K562 (cell line): ENCODE results near the gene CENPX. TPM values are rescaled to one million over a fixed set of nuclear protein-coding genes. Genes with fewer than 3 reads are reported as not detected.

ENCODE experiments used
- ATAC-seq: fragments of 200-7000 bp; cut with Tn5 transposase; 3 replicates; pipeline ENCODE4 v1.9.1; 2020; ENCODE audit warnings: moderate library complexity
- BruUV-seq: library from RNA; stranded (reverse); fragments of 400-500 nt; replicated peaks from 2 replicates; lab custom pipeline; 2021; lab: Mats Ljungman, UMichigan
- CTCF ChIA-PET: fragments of 300-600 bp; formaldehyde crosslinking; extraction: SDS; loops from one replicate; lab custom pipeline; 2021; ENCODE audit warnings: low intra/inter-chr PET ratio; lab: Yijun Ruan, JAX
- POLR2A ChIA-PET: fragments of 300-600, 350-650 bp; sonication (Branson Sonifier 250); formaldehyde crosslinking; extraction: SDS; loops from one replicate; lab custom pipeline; 2021; ENCODE audit warnings: antibody characterized with exemption, inconsistent platforms; lab: Yijun Ruan, JAX
- DNase-seq, 4 experiments: peaks; one replicate each; pipeline versions ENCODE4 v3.0.0 to v3.0.0-alpha.2; 2011 to 2018; ENCODE audit warnings: low spot score in 3 of 4, mixed read lengths in 3 of 4; ENCODE audit errors: extremely low read depth in 1 of 4
- FAIRE-seq: peaks from 2 replicates; lab custom pipeline; 2011; peaks lifted over from hg19 to GRCh38; lab: Jason Lieb, UNC
- H2AFZ ChIP-seq: 2 replicates; pipeline ENCODE4 v1.6.0; 2011; ENCODE audit warnings: low read depth, low read length, control low read depth, inconsistent platforms
- H3K27ac ChIP-seq: fragments of 200-600 bp; 3 replicates; pipeline ENCODE4 v1.8.0; 2011; ENCODE audit warnings: low read depth, mild to moderate bottlenecking, control low read depth, inconsistent platforms, low read length, moderate library complexity, mixed read lengths; ENCODE audit errors: extremely low read depth
- H3K27me3 ChIP-seq, 2 experiments: fragments of 300-600 bp in 1 of 2; 2 replicates in 1 of 2; 3 replicates in 1 of 2; pipeline versions ENCODE4 v1.6.0 to v1.8.0; 2011; ENCODE audit warnings: inconsistent platforms in 2 of 2, low read length in 2 of 2, mild to moderate bottlenecking in 1 of 2, mixed read lengths in 1 of 2, moderate library complexity in 1 of 2; ENCODE audit not compliant: control insufficient read depth in 2 of 2, insufficient read depth in 2 of 2
- H3K36me3 ChIP-seq: fragments of 300-600 bp; 3 replicates; pipeline ENCODE4 v1.8.0; 2011; ENCODE audit warnings: mild to moderate bottlenecking, low read length, inconsistent platforms; ENCODE audit not compliant: control insufficient read depth, insufficient read depth
- H3K4me1 ChIP-seq, 2 experiments: fragments of 200-600 bp in 1 of 2; replicated peaks in 1 of 2; 2 replicates in 1 of 2; 3 replicates in 1 of 2; pipeline versions ENCODE4 v1.5.1 to v1.8.0; 2011; ENCODE audit warnings: inconsistent platforms in 2 of 2, low read length in 2 of 2, mild to moderate bottlenecking in 1 of 2, mixed read lengths in 1 of 2, moderate library complexity in 1 of 2; ENCODE audit not compliant: control insufficient read depth in 2 of 2, insufficient read depth in 2 of 2
- H3K4me2 ChIP-seq: 2 replicates; pipeline ENCODE4 v1.6.1; 2011; ENCODE audit warnings: low read length, control low read depth, inconsistent platforms, mixed read lengths; ENCODE audit not compliant: insufficient read depth
- H3K4me3 ChIP-seq: fragments of 200-600 bp; sonication (generic), shearing (Covaris generic); 2 replicates; pipeline ENCODE4 v1.5.1; 2016; ENCODE audit warnings: control low read depth, inconsistent platforms
- H3K79me2 ChIP-seq: fragments of 200-600 bp; 3 replicates; pipeline ENCODE4 v1.8.0; 2011; ENCODE audit warnings: low read length, inconsistent platforms; ENCODE audit not compliant: control insufficient read depth, insufficient read depth
- H3K9ac ChIP-seq, 2 experiments: 2 replicates each; pipeline versions ENCODE4 v1.6.0 to v1.6.1; 2011; ENCODE audit warnings: low read depth in 2 of 2, low read length in 2 of 2, control low read depth in 1 of 2, inconsistent platforms in 1 of 2, mild to moderate bottlenecking in 1 of 2, mixed read lengths in 1 of 2; ENCODE audit not compliant: insufficient read depth in 1 of 2
- H3K9me1 ChIP-seq: one replicate; pipeline ENCODE4 v1.6.0; 2011; ENCODE audit warnings: inconsistent platforms, mild to moderate bottlenecking, low read length, moderate library complexity; ENCODE audit not compliant: control insufficient read depth, insufficient read depth
- H3K9me3 ChIP-seq: replicated peaks from 2 replicates; pipeline ENCODE4 v1.5.1; 2011; ENCODE audit warnings: low read depth, low read length, inconsistent platforms; ENCODE audit not compliant: control insufficient read depth, insufficient read depth
- H4K20me1 ChIP-seq: replicated peaks from 2 replicates; pipeline ENCODE4 v1.6.1; 2011; ENCODE audit warnings: low read length, inconsistent platforms, mixed read lengths; ENCODE audit not compliant: control insufficient read depth, insufficient read depth
- CEBPG ChIP-seq, 3 experiments: fragments of 200-800 bp in 1 of 3; sonication (Bioruptor generic) in 1 of 3; sonication (generic) in 1 of 3; formaldehyde crosslinking in 1 of 3; IDR thresholded peaks in 2 of 3; conservative IDR thresholded peaks in 1 of 3; 2 replicates each; pipeline versions ENCODE4 v1.6.1 to v1.8.0; 2016 to 2022; ENCODE audit warnings: missing compliant biosample characterization in 2 of 3, missing genetic modification characterization in 2 of 3, mild to moderate bottlenecking in 1 of 3, missing genetic modification reagents in 1 of 3
- DMBX1 ChIP-seq: fragments of 250-450 bp; sonication (Bioruptor Pico); IDR thresholded peaks from 2 replicates; pipeline ENCODE4 v1.8.0; 2022; ENCODE audit warnings: inconsistent platforms, mild to moderate bottlenecking, moderate library complexity, borderline replicate concordance
- EZH2 ChIP-seq: IDR thresholded peaks from 2 replicates; pipeline ENCODE4 v1.6.1; 2012; ENCODE audit warnings: low read depth, mild to moderate bottlenecking, inconsistent platforms, low read length, borderline replicate concordance
- KLF1 ChIP-seq: fragments of 450-650 bp; IDR thresholded peaks from 2 replicates; pipeline ENCODE4 v1.6.1; 2016; ENCODE audit warnings: missing genetic modification characterization, missing compliant biosample characterization
- LCOR ChIP-seq: sonication (generic); formaldehyde crosslinking; IDR thresholded peaks from 2 replicates; pipeline ENCODE4 v1.8.0; 2022; ENCODE audit warnings: mild to moderate bottlenecking, missing genetic modification reagents
- NBN ChIP-seq: fragments of 450-650 bp; IDR thresholded peaks from 2 replicates; pipeline ENCODE4 v1.6.1; 2016; ENCODE audit warnings: low read depth, mild to moderate bottlenecking
- RBFOX2 ChIP-seq: fragments of 200-400 bp; formaldehyde crosslinking; IDR thresholded peaks from 2 replicates; pipeline ENCODE4 v1.6.1; 2017; ENCODE audit warnings: low read depth, mild to moderate bottlenecking, low read length, moderate library complexity
- SMAD1 ChIP-seq: fragments of 150-350 bp; IDR thresholded peaks from 2 replicates; pipeline ENCODE4 v1.6.1; 2014; ENCODE audit warnings: low read length, low read depth; ENCODE audit not compliant: partially characterized antibody
- SP1 ChIP-seq: sonication (generic); formaldehyde crosslinking; IDR thresholded peaks from 2 replicates; pipeline ENCODE4 v1.8.1; 2022; ENCODE audit warnings: mild to moderate bottlenecking, missing genetic modification reagents
- ZNF12 ChIP-seq: sonication (generic); formaldehyde crosslinking; IDR thresholded peaks from 2 replicates; pipeline ENCODE4 v1.4.0; 2020; ENCODE audit warnings: mild to moderate bottlenecking, missing genetic modification reagents
- ZNF57 ChIP-seq: fragments of 450-650 bp; formaldehyde crosslinking; IDR thresholded peaks from 2 replicates; pipeline ENCODE4 v1.4.0; 2020; ENCODE audit warnings: mild to moderate bottlenecking, moderate library complexity
- ZNF696 ChIP-seq: fragments of 250-450 bp; sonication (Bioruptor Pico); conservative IDR thresholded peaks from 2 replicates; pipeline ENCODE4 v1.4.0; 2020; ENCODE audit warnings: mild to moderate bottlenecking, moderate library complexity
- ZNF764 ChIP-seq: fragments of 250-450 bp; sonication (Bioruptor Pico); IDR thresholded peaks from 2 replicates; pipeline ENCODE4 v1.4.0; 2020; ENCODE audit warnings: low read depth, mild to moderate bottlenecking, moderate library complexity
- WGBS: fragments of 100-300 bp; shearing (Covaris generic); methylation state at CpG from one replicate; pipeline ENCODE4 v1.1.6; 2016; ENCODE audit warnings: low coverage, mixed read lengths; ENCODE audit not compliant: insufficient coverage; ENCODE audit errors: missing lambda C conversion rate; 5-methylcytosine and 5-hydroxymethylcytosine counted together
- in situ Hi-C: fragments of 300-500 bp; cut with MboI; formaldehyde crosslinking; loops from 4 replicates; pipeline ENCODE4 v1.15.0; 2018; ENCODE audit warnings: inconsistent platforms, mixed read lengths
- intact Hi-C: fragments of 100-400 bp; cut with micrococcal nuclease; formaldehyde crosslinking; loops from 2 replicates; pipeline ENCODE4 v1.14.2; 2022
- polyA plus RNA-seq, 8 experiments: library from polyadenylated mRNA; depleted of rRNA in 4 of 8; stranded (reverse) in 5 of 8; unstranded in 3 of 8; fragments of >200 nt; fragmentation: Nextera tagmentation in 2 of 8; fragmentation: Illumina TruSeq in 1 of 8; extraction: Ambion mirVana in 2 of 8; extraction: Trizol in 1 of 8; gene quantifications; 2 replicates each; pipeline versions ENCODE4 v1.2.1 to v1.2.3, GENCODE V29; 2011 to 2014; ENCODE audit warnings: inconsistent platforms in 1 of 8, missing spikeins in 1 of 8
- total RNA-seq, 7 experiments: library from RNA; depleted of rRNA in 6 of 7; stranded (reverse); fragments of >200 nt in 6 of 7; fragmentation: Illumina TruSeq in 2 of 7; extraction: Trizol in 2 of 7; gene quantifications; 2 replicates each; pipeline versions ENCODE4 v1.2.1 to v1.2.3, GENCODE V29; 2011 to 2021; ENCODE audit warnings: low replicate concordance in 1 of 7
- TF ChIP-seq, protein P1 (sequence below): sonication (generic); formaldehyde crosslinking; IDR thresholded peaks from 2 replicates; pipeline ENCODE4 v1.8.0; 2023; ENCODE audit warnings: mild to moderate bottlenecking, missing genetic modification reagents

The CENPX gene
- total and polyA plus RNA-seq, 9 of the 15 experiments (the other 6 are each of a cell fraction or from before 2014, with no cell fraction given) = 32.7 to 352 (median 127) TPM

DNA sequence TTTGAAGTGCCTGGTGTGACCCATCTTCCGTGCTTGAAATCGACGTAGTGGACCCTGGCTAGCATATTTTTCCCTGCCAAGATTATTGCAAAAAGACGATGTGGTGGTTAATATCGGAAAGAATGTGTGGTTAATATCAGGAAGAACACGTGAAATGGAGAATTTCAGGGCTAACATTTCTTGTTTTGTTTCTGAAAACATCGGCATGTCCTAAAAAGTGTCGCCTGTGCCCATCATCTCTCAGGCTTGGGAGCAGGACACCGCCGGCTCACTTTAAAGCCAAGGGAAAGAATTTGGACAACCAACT lies 15.2 kb upstream of the CENPX start:
- ChIA-PET POLR2A (interaction anchor here (0.5 to 6.4 kb wide), 9 partner anchors 9 to 114 kb away, joined by 3 to 51 read pairs (median 6); partner anchors contain the start of genes CENPX, FASN and LRRC45), CTCF (interaction anchor here (0.6 to 2.0 kb wide), 3 partner anchors 78 to 250 kb away, joined by 3 to 14 read pairs (median 3); no protein-coding TSS in a partner anchor)
- FAIRE-seq = no peak
- peaks cover 31% of the 10 kb centered on the region for H3K79me2 ChIP-seq
- H3K9me1 ChIP-seq = peaks cover 6% of the 10 kb centered on the region
- no peak for DNase-seq
- no peaks in the 10 kb centered on the region for H3K27me3 ChIP-seq
- H3K4me3 ChIP-seq = peak overlapping the region; percentile 97; the same call in 1 of the 2 replicates
- WGBS = 11% methylated on average over 10 of the region's 10 CpGs
- peak overlapping the region; percentile 89 for H2AFZ ChIP-seq
- peaks cover 22 to 66% of the 10 kb centered on the region in 2 experiments; a peak in 4 of 5 replicates for H3K4me1 ChIP-seq
- H3K4me2 ChIP-seq = peak overlapping the region; percentile 95
- H3K9ac ChIP-seq = peak overlapping the region in 1 of 2 experiments; percentile 83; a peak in 2 of 4 replicates
- no TSS peak for BruUV-seq
- intact Hi-C loops = loop anchor here (10.0 kb wide), 1 partner anchor 307 kb away; no protein-coding TSS in a partner anchor
- no peak for ATAC-seq
- in situ Hi-C loops = no loop called here
- TF ChIP-seq RBFOX2 (no peak), DMBX1 (CRISPR knock-in tag) (no peak), ZNF57 (CRISPR knock-in tag) (no peak), NBN (no peak), ZNF764 (CRISPR knock-in tag) (no peak), CEBPG (CRISPR knock-in tag; IDR thresholded peaks at IDR 0.05) (no peak), CEBPG (tag; conservative IDR thresholded peaks at IDR 0.05 in 1 of 2, IDR thresholded peaks at IDR 0.05 in 1 of 2) (no peak), EZH2 (no peak), KLF1 (tag) (no peak), SP1 (0 out of 2 replicates have a peak, but pooled peaks have one; percentile 80), SMAD1 (no peak), ZNF12 (CRISPR knock-in tag) (0 out of 2 replicates have a peak, but pooled peaks have one; percentile 23), ZNF696 (CRISPR knock-in tag) (no peak), LCOR (0 out of 2 replicates have a peak, but pooled peaks have one; percentile 1)
- TF ChIP-seq, protein P1, sequence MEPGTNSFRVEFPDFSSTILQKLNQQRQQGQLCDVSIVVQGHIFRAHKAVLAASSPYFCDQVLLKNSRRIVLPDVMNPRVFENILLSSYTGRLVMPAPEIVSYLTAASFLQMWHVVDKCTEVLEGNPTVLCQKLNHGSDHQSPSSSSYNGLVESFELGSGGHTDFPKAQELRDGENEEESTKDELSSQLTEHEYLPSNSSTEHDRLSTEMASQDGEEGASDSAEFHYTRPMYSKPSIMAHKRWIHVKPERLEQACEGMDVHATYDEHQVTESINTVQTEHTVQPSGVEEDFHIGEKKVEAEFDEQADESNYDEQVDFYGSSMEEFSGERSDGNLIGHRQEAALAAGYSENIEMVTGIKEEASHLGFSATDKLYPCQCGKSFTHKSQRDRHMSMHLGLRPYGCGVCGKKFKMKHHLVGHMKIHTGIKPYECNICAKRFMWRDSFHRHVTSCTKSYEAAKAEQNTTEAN (CRISPR knock-in tag) = no peak
- peak overlapping the region; percentile 98; the same call in 2 of the 3 replicates for H3K27ac ChIP-seq
- peaks cover 21% of the 10 kb centered on the region; the same call in 1 of the 2 replicates for H4K20me1 ChIP-seq
- peaks cover 38% of the 10 kb centered on the region; the same call in 2 of the 3 replicates for H3K36me3 ChIP-seq
- H3K9me3 ChIP-seq = no peaks in the 10 kb centered on the region
